Measurements from ENCODE around the gene MARCHF3.
A peak's percentile ranks its signal among the peaks of the same experiment; 100 is the strongest.
"Not testable (repeated sequence)": the region's sequence is repeated elsewhere in the genome, so short reads cannot be mapped to it uniquely, and the experiment has no call there.

The MARCHF3 gene

GRCh38 chr5:126914801-126915436 is 115.4 kb downstream of the MARCHF3 start:
- no peak for DNase-seq

DNA sequence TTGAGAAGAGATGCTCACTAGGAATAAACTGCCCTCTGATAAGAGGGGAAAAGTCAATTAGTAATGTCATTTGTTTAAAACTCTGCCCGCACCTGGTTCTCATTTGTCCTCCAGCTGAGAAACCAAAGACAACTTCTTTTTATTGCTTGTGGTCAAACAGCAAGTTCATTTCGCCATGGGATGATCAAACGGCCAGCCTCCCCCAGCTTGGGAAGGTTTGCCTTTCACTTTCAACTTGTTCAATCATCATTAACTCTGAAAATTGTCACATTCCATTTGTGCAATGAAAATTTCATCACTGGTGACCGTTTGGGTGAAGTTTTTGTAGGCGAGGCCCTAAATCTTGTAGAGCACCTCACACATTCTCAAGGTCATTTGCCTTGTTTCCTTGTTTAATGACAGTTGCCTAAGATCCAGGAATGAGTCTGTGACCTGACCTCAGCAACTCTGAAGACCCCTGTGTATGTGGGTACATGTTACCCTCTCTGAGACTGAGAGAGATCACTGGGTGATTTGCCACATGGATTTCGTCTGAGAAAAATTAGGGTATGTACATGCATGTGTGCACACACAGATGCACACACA is 117.7 kb downstream of the MARCHF3 start:
- DNase-seq = peak; percentile 39 to 45

DNA sequence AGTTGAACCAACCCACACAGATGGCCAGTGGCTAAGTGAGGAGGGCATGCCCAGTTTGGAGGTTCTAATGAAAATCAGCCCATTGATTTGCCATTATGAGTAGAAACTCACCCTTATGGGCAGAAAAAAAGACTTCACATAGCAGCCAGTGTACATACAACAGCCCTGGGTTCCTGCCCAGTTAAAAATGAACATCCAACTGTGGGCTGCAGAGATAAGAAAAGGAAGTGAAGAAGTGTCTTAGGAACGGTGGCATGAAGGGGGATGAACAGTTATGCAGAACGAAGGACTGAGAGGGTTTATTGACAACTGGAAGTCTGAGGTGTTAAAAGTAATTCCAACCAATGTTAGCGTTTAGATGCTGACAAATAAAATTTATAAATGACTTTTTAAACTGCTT is 118.4 kb downstream of the MARCHF3 start:
- DNase-seq = no peak

GRCh38 chr5:126909856-126910255 is 120.5 kb downstream of the MARCHF3 start:
- no peak for DNase-seq

- DNase-seq = not testable (repeated sequence)
Measured at GRCh38 chr5:126904407-126904806, 126.0 kb downstream of the MARCHF3 start.

DNA sequence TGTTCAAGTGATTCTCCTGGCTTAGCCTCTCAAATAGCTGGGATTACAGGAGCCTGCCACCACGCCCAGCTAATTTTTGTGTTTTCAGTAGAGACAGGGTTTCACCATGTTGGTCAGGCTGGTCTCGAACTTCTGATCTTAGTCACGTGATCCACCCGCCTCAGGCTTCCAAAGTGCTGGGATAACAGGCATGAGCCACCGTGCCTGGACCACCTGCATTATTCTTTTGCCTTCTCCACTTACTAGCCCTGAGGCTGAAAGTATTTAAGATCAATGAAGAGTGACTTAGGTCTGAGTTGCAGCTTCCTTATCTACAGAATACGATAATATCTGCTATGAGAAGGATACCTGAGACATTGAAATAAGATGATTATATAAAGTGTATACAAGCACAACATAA is 129.6 kb downstream of the MARCHF3 start:
- DNase-seq = no peak

- no peak for DNase-seq
Measured at GRCh38 chr5:126899476-126899875, 130.9 kb downstream of the MARCHF3 start.

GRCh38 chr5:126897851-126898630 is 132.3 kb downstream of the MARCHF3 start:
- no peak for DNase-seq

DNA sequence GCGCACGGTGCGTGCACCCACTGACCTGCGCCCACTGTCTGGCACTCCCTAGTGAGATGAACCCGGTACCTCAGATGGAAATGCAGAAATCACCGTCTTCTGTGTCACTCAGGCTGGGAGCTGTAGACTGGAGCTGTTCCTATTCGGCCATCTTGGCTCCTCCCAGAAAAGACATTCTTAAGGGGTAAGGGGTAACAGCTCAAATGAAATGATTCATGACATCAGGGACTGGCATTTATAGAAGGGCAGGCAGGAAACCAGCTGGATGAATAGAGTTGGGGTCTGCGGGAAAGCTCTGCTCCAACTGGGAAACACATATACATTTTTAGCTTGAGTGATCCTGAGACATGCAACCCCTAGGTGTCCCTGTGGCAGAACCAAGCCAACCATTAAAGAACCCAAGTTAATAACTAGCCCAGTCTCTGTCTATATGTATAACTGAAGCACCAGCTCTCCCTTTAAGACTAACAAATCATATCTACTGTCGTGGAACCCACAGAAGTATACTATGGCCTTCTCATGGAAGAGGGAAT is 134.1 kb downstream of the MARCHF3 start:
- DNase-seq = no peak

- not testable (repeated sequence) for DNase-seq
Measured at GRCh38 chr5:126895712-126896111, 134.6 kb downstream of the MARCHF3 start.

GRCh38 chr5:126890414-126890813 is 139.9 kb downstream of the MARCHF3 start:
- DNase-seq = not testable (repeated sequence)

- no peak for DNase-seq
Measured at GRCh38 chr5:126888175-126888574, 142.2 kb downstream of the MARCHF3 start.

DNA sequence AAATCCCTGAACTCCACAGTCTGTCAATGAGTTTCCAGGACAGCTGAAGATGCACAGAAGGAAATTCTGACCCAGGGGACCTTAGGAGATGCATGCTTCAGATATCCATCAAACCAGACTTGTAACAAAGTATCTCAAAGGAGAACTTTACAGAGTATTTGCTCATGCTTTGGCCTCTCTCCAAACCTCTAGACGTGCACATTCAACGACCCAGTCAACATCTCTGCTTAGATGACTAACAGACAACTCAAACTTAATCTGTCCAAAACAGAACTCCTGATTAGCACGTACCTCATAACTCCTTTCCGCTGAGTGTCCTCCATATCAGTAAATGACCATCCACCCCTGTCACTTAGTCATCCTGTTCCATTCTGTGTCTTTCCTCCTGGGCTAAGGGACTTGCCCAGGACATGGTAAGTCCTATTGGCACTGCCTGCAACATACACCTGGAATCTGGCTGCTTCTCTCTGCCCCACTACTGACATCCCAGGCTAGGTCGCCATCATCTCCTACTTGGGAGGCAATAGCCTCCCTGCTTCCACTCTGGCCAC is 146.0 kb downstream of the MARCHF3 start:
- no peak for DNase-seq

DNA sequence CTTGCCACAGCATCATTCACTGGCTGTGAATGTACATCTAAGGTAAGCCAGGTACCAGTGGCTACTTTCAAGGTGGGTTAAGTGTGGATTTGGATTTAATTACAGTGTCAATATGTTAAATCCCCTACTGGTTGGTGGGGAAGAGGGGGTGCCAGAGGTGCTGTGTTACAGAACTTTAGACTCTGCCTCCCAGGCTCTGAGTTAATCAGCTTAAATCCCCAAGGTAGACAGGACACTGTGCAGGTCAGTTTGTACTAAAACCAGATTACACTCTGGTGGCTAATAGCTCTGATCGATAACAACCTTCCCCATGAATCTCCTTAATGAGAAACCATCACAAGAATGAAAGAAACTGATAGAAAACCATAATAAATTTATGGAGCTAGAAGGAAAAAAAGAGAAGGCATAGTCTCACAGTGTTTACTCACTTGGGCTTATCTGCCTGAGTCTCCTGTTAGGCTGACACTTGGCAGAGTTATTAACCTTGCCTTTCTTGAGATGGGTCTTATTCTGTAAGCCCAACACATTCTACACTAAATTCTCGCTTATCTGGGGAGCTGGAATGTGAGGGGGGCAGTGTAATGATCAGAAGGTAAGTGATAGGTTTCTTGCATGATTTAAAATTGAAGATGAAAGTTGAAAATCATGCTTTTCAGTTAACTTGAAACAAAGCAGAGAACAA is 146.7 kb downstream of the MARCHF3 start:
- no peak for DNase-seq

DNA sequence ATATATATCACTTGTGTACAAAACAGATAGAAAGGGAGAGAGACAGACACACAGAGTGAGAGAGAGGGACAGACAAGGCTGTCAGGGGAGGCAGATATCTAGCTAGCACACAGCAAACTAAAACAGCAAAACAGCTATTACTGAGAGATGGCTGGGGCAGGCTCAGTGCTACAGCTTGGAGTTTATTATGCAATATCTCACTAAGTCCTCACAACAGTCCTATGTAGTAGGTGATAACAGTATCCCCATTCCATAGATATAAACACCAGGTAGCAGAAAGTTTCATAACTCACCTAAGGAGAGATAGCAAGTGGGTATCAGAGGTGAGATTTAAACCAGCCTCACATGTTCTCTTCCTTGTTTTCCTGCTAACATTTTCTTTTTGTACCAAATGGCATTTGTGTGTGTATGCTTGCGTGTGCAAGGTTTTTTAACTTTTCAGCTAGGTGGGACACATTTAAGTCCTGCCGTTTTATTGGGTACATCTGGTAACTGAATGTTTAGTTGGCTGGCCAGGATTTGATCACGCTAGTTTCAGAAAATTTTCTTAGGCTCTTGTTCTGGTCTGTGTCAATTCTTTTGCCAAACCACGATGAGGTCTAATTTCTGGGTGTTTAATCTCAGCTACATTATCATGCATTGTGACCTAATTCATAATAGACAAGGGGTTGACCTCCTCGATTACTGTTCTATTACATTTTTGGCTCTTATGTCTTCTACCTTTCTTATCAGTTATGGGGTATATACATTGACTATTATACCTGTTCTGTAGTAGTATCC is 148.3 kb downstream of the MARCHF3 start:
- no peak for DNase-seq

DNA sequence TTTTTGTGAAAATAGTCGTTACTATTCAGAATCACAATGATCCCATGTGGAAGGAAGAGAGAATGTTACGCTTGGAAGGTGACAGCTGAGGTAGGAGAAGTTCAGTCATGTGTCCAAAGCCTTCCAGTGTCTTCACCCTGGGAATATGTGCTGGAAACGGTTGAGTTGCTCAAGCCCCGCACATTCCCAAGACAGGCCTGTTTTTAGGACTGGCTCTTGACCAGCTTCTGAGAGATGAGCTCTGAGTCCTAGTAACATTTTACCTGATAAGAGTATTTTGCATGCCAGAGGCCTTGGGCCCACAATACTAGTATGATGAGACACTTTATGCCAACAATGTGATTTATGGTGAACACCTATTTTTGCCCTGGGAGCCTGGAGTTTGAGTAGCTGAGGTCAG is 151.7 kb downstream of the MARCHF3 start:
- DNase-seq = no peak

DNA sequence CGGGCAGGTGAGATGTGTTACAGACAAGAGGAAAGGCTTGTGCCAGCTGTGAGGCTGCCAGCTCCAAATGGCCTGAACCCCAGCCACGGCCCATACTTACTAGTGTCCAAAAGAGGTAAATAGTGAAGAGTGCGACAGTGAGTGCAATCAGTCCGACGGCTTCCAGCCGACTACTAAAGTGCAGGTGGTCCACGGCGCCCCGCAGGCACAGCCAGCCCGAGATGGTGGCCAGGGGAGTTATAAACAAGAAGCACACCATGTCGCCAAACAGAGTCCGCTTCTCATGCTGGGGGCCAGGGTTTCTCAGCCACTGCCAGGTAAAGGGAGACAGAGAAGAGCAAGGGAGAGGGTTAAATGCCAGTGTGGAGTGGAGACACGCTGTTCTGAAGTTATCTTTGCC is 152.3 kb downstream of the MARCHF3 start:
- no peak for DNase-seq

DNA sequence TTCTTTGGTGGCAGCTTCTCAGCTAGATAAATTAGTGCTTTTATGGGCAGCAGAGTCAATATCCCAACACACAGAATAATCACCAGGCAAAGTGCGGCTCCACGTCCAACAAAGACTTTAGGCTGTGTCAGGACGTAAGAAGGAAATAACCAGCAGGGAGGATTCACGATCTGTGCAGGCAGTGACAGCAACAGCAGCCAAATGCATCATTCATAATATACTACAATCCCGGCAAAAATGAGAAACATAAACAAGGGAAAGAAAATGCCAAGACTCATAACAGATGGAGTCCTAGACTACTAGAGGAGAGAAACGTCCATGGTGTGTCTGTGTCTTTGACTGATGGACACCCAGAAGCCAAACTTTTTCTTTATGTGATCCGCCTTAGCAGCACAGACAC is 152.8 kb downstream of the MARCHF3 start:
- no peak for DNase-seq

- DNase-seq = no peak
Measured at GRCh38 chr5:126875303-126875785, 155.0 kb downstream of the MARCHF3 start.

GRCh38 chr5:126872561-126873354 is 157.6 kb downstream of the MARCHF3 start:
- no peak for DNase-seq

GRCh38 chr5:126871441-126871840 is 158.9 kb downstream of the MARCHF3 start:
- no peak for DNase-seq

All from inflammatory macrophage (primary cell).